Esophagus squamous epithelium (tissue), 5 donors: ENCODE measurements around the gene SYTL2. TPM values are rescaled to one million over a fixed set of nuclear protein-coding genes. Genes with fewer than 3 reads are reported as not detected.

Source experiments
- DNase-seq: peaks from one replicate; lab custom pipeline; 2025; lab: John Stamatoyannopoulos, UW
- H3K27ac ChIP-seq, 4 donors: fragments of 200-600 bp; sonication (generic); one replicate each; pipeline ENCODE4 v1.5.1; 2016 to 2019; ENCODE audit warnings: mild to moderate bottlenecking in 1 of 4
- H3K27me3 ChIP-seq, 4 donors: fragments of 200-600 bp; sonication (generic); 1 replicate in 3 of 4; 2 replicates in 1 of 4; pipeline versions ENCODE4 v1.5.1 to v1.6.0; 2017 to 2021; ENCODE audit warnings: antibody characterized with exemption in 1 of 4
- H3K36me3 ChIP-seq, 3 donors: fragments of 200-600 bp; sonication (generic); one replicate each; pipeline ENCODE4 v1.5.1; 2016 to 2019
- H3K4me1 ChIP-seq, 3 donors: fragments of 200-600 bp; sonication (generic); one replicate each; pipeline ENCODE4 v1.5.1; 2017 to 2019
- H3K4me3 ChIP-seq, 4 donors: fragments of 200-600 bp; sonication (generic); 1 replicate in 3 of 4; 2 replicates in 1 of 4; pipeline ENCODE4 v1.5.1; 2016 to 2019; ENCODE audit warnings: mild to moderate bottlenecking in 2 of 4, moderate library complexity in 1 of 4
- H3K9me3 ChIP-seq, 3 donors: fragments of 200-600 bp; sonication (generic); one replicate each; pipeline ENCODE4 v1.5.1; 2016 to 2019
- CTCF ChIP-seq, 6 experiments: fragments of 450-650 bp in 4 of 6; fragments of 200-600 bp in 2 of 6; sonication (generic) in 2 of 6; IDR thresholded peaks; one replicate each; pipeline ENCODE4 v1.5.1; 2016 to 2019; ENCODE audit warnings: antibody characterized with exemption in 6 of 6, mild to moderate bottlenecking in 4 of 6, moderate library complexity in 4 of 6
- POLR2A ChIP-seq, 4 donors: fragments of 450-650 bp; IDR thresholded peaks; one replicate each; pipeline ENCODE4 v1.6.1; 2017; ENCODE audit warnings: antibody characterized with exemption in 4 of 4, mild to moderate bottlenecking in 4 of 4, moderate library complexity in 3 of 4
- WGBS, 2 donors: methylation state at CpG; one replicate each; pipeline ENCODE4 v1.1.5; 2018; 5-methylcytosine and 5-hydroxymethylcytosine counted together
- intact Hi-C: fragments of 100-400 bp; cut with DNase I; formaldehyde crosslinking; loops from one replicate; pipeline ENCODE4 v1.15.0; 2022
- total RNA-seq, 4 donors: library from RNA; depleted of rRNA; stranded (reverse); fragments of >200 nt; gene quantifications; one replicate each; pipeline ENCODE4 v1.1.0, GENCODE V29; 2016
- donor health status: DM: yes; HTN: yes; CAD: no.

SYTL2 gene
- total RNA-seq, 4 donors from 2014 or later: 8.8 to 16.0 (median 9.2) TPM

GRCh38 chr11:85664615-85665481 is 146.1 kb downstream of the SYTL2 start, which contains the start of gene CREBZF:
Gene CREBZF (minus strand): TSS chr11:85665129. CDS start chr11:85664875, 254 bp downstream.
- Histone ChIP-seq H3K9me3 (no peaks in the 10 kb centered on the region), H3K27me3 (no peaks in the 10 kb centered on the region), H3K4me1 (peaks cover 0 to 45% (median 21%) of the 10 kb centered on the region in 3 donors), H3K27ac (peak within 1 kb of the TSS; percentile 95 to 99 (median 96)), H3K36me3 (peaks cover 0 to 19% (median 0%) of the 10 kb centered on the region in 3 donors), H3K4me3 (peak within 1 kb of the TSS; percentile 84 to 92 (median 86))
- intact Hi-C loops: no loop called here
- peak; percentile 59 for DNase-seq
- TF ChIP-seq CTCF (IDR thresholded peaks at IDR 0.05): peak in 2 of 6 experiments; percentile 3 to 23
- TF ChIP-seq POLR2A (IDR thresholded peaks at IDR 0.05): peak in 3 of 4 donors; percentile 90 to 98 (median 93)
- WGBS, 2 donors: 1 to 4% methylated on average over 24 of the region's 67 CpGs

GRCh38 chr11:85663753-85664614 is 147.0 kb downstream of the SYTL2 start:
- H3K4me1 ChIP-seq: peaks cover 0 to 54% (median 29%) of the 10 kb centered on the region in 3 donors
- peak; percentile 7 for DNase-seq
- 0 to 1% methylated on average over 38 to 43 of the region's 73 CpGs for WGBS, 2 donors
- H3K27me3 ChIP-seq: no peaks in the 10 kb centered on the region
- no peaks in the 10 kb centered on the region for H3K9me3 ChIP-seq
- peaks cover 0 to 27% (median 0%) of the 10 kb centered on the region in 3 donors for H3K36me3 ChIP-seq
- TF ChIP-seq CTCF (IDR thresholded peaks at IDR 0.05) (peak; percentile 48 to 65 (median 60)), POLR2A (IDR thresholded peaks at IDR 0.05) (peak in 1 of 4 donors; percentile 34)
- peak overlapping the region; percentile 95 to 99 (median 96) for H3K27ac ChIP-seq
- intact Hi-C loops: no loop called here
- H3K4me3 ChIP-seq: peak overlapping the region; percentile 84 to 92 (median 86)

- intact Hi-C loops: no loop called here
- H3K27me3 ChIP-seq: no peaks in the 10 kb centered on the region
Measured at GRCh38 chr11:85663080-85663752, 147.7 kb downstream of the SYTL2 start.

More at GRCh38 chr11:85663080-85663752, 147.7 kb downstream of the SYTL2 start:
- WGBS, 2 donors: 1% methylated on average over 10 of the region's 10 CpGs
- no peaks in the 10 kb centered on the region for H3K9me3 ChIP-seq
- peak overlapping the region; percentile 95 to 99 (median 96) for H3K27ac ChIP-seq
- peak overlapping the region; percentile 84 to 92 (median 86) for H3K4me3 ChIP-seq
- DNase-seq: no peak
- peaks cover 0 to 61% (median 36%) of the 10 kb centered on the region in 3 donors for H3K4me1 ChIP-seq
- peaks cover 0 to 32% (median 0%) of the 10 kb centered on the region in 3 donors for H3K36me3 ChIP-seq
- TF ChIP-seq CTCF (IDR thresholded peaks at IDR 0.05): no peak
- TF ChIP-seq POLR2A (IDR thresholded peaks at IDR 0.05): no peak
